Kidney (tissue), 14 donors: ENCODE data around the gene PHOX2B. TPM values are rescaled to one million over a fixed set of nuclear protein-coding genes. Genes with fewer than 3 reads are reported as not detected.

Experiments
- DNase-seq, 5 donors: peaks; one replicate each; pipeline ENCODE4 v3.0.0-alpha.2; 2013 to 2020
- FAIRE-seq: peaks from 2 replicates; lab custom pipeline; 2012; peaks lifted over from hg19 to GRCh38; lab: Jason Lieb, UNC
- H3K27ac ChIP-seq, 2 donors: one replicate each; pipeline ENCODE4 v1.7.0; 2013; ENCODE audit warnings: low read depth in 2 of 2, low read length in 2 of 2, inconsistent platforms in 1 of 2
- H3K27me3 ChIP-seq: one replicate; pipeline ENCODE4 v1.7.1; 2013; ENCODE audit warnings: low read length, inconsistent platforms; ENCODE audit not compliant: control insufficient read depth, insufficient read depth
- H3K36me3 ChIP-seq, 3 donors: one replicate each; pipeline versions ENCODE4 v1.7.0 to v1.7.1; 2013; ENCODE audit warnings: low read length in 3 of 3, control low read depth in 1 of 3, inconsistent platforms in 1 of 3; ENCODE audit not compliant: insufficient read depth in 3 of 3, control insufficient read depth in 2 of 3
- H3K4me1 ChIP-seq, 3 donors: one replicate each; pipeline versions ENCODE4 v1.7.0 to v1.7.1; 2013; ENCODE audit warnings: low read length in 3 of 3, inconsistent platforms in 1 of 3, low read depth in 1 of 3; ENCODE audit not compliant: control insufficient read depth in 2 of 3, insufficient read depth in 2 of 3
- H3K4me3 ChIP-seq, 3 donors: one replicate each; pipeline versions ENCODE4 v1.7.0 to v1.8.1; 2013; ENCODE audit warnings: low read length in 3 of 3, control low read depth in 1 of 3, inconsistent platforms in 1 of 3
- H3K9ac ChIP-seq, 3 donors: one replicate each; pipeline versions ENCODE4 v1.7.0 to v1.7.1; 2013; ENCODE audit warnings: low read length in 3 of 3, control low read depth in 1 of 3, inconsistent platforms in 1 of 3
- H3K9me3 ChIP-seq, 3 donors: one replicate each; pipeline versions ENCODE4 v1.7.0 to v1.7.1; 2013; ENCODE audit warnings: low read length in 3 of 3, control low read depth in 1 of 3, inconsistent platforms in 1 of 3; ENCODE audit not compliant: control insufficient read depth in 2 of 3, insufficient read depth in 1 of 3
- intact Hi-C: fragments of 100-400 bp; cut with DNase I; formaldehyde crosslinking; loops from one replicate; pipeline ENCODE4 v1.11.1; 2022
- polyA plus RNA-seq: library from polyadenylated mRNA; stranded (reverse); fragments of 350-450 nt; fragmentation: Illumina TruSeq; extraction: RNeasy Lipid Tissue Mini Kit (QIAGEN cat#74804); gene quantifications from one replicate; pipeline ENCODE4 v1.2.3, GENCODE V29; 2014; ENCODE audit warnings: low read depth, low replicate concordance; ENCODE audit not compliant: insufficient read depth
- total RNA-seq: library from RNA; stranded (reverse); fragmentation: NEBNext Ultra II Directional; extraction: Animal tissue kit (Norgen Biotek cat#: 25700); gene quantifications from one replicate; pipeline ENCODE4 v1.2.1, GENCODE V29; 2021
- TF ChIP-seq, protein P1 (sequence below): IDR thresholded peaks from 3 replicates; pipeline ENCODE4 v1.5.1; 2012; ENCODE audit warnings: mild to moderate bottlenecking, moderate library complexity, borderline replicate concordance; ENCODE audit not compliant: insufficient read depth; ENCODE audit errors: extremely low read depth
- donor health status: control.
- donor health status: control.
- donor health status: control.
- donor health status: control.
- donor health status: control.
- donor health status: DM: yes; HTN: yes; CAD: no.
- donor health status: Normal renal cell carcinoma (clear cell type).

Gene PHOX2B
- total and polyA plus RNA-seq, 2 donors from 2014 or later, result not detected

DNA sequence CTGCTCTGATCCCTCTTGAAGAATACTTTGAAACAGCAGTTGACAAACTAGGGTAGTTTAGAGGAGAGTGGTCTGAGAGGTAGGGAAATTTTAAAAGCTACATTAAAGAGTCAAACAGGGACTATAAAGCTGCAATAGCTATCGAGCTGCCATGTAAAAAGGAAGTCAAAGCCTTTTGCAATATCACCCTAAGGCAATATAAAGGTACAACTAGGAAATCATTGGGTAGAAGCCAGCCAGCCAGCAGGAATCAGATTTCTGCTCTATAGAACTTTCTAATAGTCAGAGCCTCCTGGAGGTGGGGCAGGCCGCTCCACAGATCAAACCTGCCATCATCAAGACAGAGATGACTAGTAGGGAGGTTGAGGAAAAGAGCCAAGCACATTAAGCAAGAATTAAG, 15.2 kb upstream of the PHOX2B start:
- no peak for FAIRE-seq

DNA sequence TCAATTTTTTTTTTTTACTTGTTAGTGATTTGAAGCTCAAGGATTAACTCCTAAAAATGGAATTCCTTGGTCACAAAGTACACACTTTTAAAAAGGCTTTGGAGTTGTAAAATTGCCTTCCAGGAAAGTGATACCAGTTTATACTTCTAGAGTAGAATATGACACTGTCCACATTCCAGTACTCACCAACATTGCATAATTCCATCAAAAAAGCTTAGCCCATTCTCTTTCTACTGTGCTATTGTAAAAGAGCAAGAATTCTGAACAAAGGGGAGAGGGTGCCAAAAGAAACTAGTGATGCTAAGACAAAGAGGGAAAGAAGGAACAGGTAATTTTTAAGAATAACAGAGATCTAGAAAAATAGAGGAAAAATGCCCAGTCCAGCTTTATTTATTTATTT, 10.4 kb upstream of the PHOX2B start:
- Histone ChIP-seq H3K9ac (no peak overlapping the region), H3K9me3 (no peaks in the 10 kb centered on the region), H3K36me3 (no peaks in the 10 kb centered on the region), H3K4me1 (no peaks in the 10 kb centered on the region), H3K27me3 (peaks cover 34% of the 10 kb centered on the region), H3K4me3 (no peak overlapping the region), H3K27ac (no peak overlapping the region)
- no peak for FAIRE-seq
- DNase-seq, result no peak
- intact Hi-C loops, result no loop called here
- TF ChIP-seq, protein P1, sequence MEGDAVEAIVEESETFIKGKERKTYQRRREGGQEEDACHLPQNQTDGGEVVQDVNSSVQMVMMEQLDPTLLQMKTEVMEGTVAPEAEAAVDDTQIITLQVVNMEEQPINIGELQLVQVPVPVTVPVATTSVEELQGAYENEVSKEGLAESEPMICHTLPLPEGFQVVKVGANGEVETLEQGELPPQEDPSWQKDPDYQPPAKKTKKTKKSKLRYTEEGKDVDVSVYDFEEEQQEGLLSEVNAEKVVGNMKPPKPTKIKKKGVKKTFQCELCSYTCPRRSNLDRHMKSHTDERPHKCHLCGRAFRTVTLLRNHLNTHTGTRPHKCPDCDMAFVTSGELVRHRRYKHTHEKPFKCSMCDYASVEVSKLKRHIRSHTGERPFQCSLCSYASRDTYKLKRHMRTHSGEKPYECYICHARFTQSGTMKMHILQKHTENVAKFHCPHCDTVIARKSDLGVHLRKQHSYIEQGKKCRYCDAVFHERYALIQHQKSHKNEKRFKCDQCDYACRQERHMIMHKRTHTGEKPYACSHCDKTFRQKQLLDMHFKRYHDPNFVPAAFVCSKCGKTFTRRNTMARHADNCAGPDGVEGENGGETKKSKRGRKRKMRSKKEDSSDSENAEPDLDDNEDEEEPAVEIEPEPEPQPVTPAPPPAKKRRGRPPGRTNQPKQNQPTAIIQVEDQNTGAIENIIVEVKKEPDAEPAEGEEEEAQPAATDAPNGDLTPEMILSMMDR, result no peak

More for the DNA sequence above, 15.2 kb upstream of the PHOX2B start:
- H3K4me1 ChIP-seq, result no peaks in the 10 kb centered on the region
- no peak overlapping the region for H3K9ac ChIP-seq
- H3K9me3 ChIP-seq, result no peaks in the 10 kb centered on the region
- intact Hi-C loops, result no loop called here
- TF ChIP-seq, protein P1, result no peak
- H3K4me3 ChIP-seq, result no peak overlapping the region
- no peak overlapping the region for H3K27ac ChIP-seq
- no peaks in the 10 kb centered on the region for H3K36me3 ChIP-seq
- DNase-seq, result no peak
- peaks cover 7% of the 10 kb centered on the region for H3K27me3 ChIP-seq

DNA sequence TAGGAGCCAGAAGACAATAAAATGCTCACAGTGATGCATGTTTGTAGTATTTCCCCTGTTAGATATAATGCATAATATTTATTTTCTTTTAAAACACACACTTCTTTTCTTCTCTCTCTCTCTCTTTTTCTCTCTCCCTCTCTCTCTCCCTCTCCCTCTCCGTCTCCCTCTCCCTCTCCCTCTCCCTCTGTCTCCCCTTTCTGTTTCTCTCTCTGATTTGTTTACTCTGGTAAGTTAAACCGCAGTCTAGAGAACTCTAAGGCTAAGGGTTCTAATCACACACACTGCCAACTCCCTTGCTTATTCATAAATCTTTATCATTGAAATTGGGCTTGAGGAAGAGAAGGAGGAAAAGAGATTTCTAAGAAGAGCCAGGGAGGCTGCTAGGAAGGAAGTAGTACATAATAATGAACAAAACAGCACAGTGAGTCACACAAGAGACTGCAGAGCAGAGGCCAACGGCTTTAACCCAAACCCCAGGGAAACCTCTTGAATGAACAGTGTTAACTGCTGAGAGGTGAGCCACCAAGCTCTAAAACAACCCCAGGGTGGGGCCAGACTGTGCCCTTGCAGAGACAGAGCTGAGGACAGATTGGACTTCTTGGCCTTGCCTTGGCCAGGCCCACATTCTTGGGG, 9.1 kb upstream of the PHOX2B start:
- DNase-seq (no peak), FAIRE-seq (no peak)
- H3K27ac ChIP-seq, result no peak overlapping the region
- H3K36me3 ChIP-seq, result no peaks in the 10 kb centered on the region
- TF ChIP-seq, protein P1, result no peak
- H3K9ac ChIP-seq, result no peak overlapping the region
- no peaks in the 10 kb centered on the region for H3K4me1 ChIP-seq
- no peaks in the 10 kb centered on the region for H3K9me3 ChIP-seq
- intact Hi-C loops, result no loop called here
- H3K4me3 ChIP-seq, result no peak overlapping the region
- H3K27me3 ChIP-seq, result peaks cover 45% of the 10 kb centered on the region

DNA sequence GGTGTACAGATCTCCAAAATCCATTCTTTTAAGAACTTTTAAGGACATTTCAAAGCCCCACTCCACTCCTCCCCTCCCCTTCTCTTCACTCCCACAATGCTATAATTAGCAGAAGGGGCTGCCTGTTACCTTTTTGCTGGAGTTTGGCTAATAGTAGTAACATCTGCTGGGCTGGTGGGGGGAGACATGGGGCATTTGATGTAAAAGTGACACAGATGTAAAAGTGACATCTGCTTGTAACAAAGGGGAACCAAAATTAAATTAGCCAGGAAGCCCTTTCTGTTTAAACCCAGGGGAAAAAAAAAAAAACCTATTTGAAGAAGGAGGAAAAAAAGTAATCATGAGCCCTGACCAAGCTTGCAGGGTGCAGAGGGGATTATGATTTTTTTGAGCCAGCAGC, 5.4 kb upstream of the PHOX2B start:
- H3K27me3 ChIP-seq, result peaks cover 73% of the 10 kb centered on the region
- intact Hi-C loops, result no loop called here
- FAIRE-seq (no peak), DNase-seq (no peak)
- no peak overlapping the region for H3K9ac ChIP-seq
- H3K4me3 ChIP-seq, result no peak overlapping the region
- no peaks in the 10 kb centered on the region for H3K4me1 ChIP-seq
- no peaks in the 10 kb centered on the region for H3K9me3 ChIP-seq
- TF ChIP-seq, protein P1, result no peak
- no peaks in the 10 kb centered on the region for H3K36me3 ChIP-seq
- no peak overlapping the region for H3K27ac ChIP-seq
